Globus pallidus (tissue), 1 donor: ENCODE results near the gene NDNF.

ENCODE experiments used
- DNase-seq: peaks from one replicate; pipeline ENCODE4 v3.0.0-alpha.2; 2015; ENCODE audit warnings: low spot score

The NDNF gene

GRCh38 chr4:121014544-121014943 is 57.8 kb downstream of the NDNF start:
- no peak for DNase-seq

- DNase-seq = no peak
These were observed 60.5 kb downstream of the NDNF start for GRCh38 chr4:121011780-121012340.

GRCh38 chr4:121011138-121011537 is 61.2 kb downstream of the NDNF start:
- DNase-seq = no peak

- DNase-seq = no peak
These were observed 62.5 kb downstream of the NDNF start for GRCh38 chr4:121009578-121010478.

- no peak for DNase-seq
These were observed 64.7 kb downstream of the NDNF start for GRCh38 chr4:121007660-121008059.

- no peak for DNase-seq
These were observed 68.5 kb downstream of the NDNF start for GRCh38 chr4:121003863-121004262.

- no peak for DNase-seq
These were observed 76.9 kb downstream of the NDNF start for GRCh38 chr4:120995266-120996010.

GRCh38 chr4:120994521-120994920 is 77.8 kb downstream of the NDNF start:
- no peak for DNase-seq

GRCh38 chr4:120991885-120992284 is 80.5 kb downstream of the NDNF start:
- DNase-seq = no peak

- no peak for DNase-seq
These were observed 82.1 kb downstream of the NDNF start for GRCh38 chr4:120990246-120990645.
